NOMO-1 (cell line): Measurements from ENCODE around the gene OR13A1.
A peak's percentile ranks its signal among the peaks of the same experiment; 100 is the strongest.
"Not testable (repeated sequence)": the region's sequence is repeated elsewhere in the genome, so short reads cannot be mapped to it uniquely, and the experiment has no call there.

Source experiments
- DNase-seq, 2 experiments: peaks; one replicate each; lab custom pipeline; 2025; ENCODE audit not compliant: unreplicated experiment in 2 of 2; lab: John Stamatoyannopoulos, UW

Gene OR13A1

GRCh38 chr10:45315508-45315907, at the start of gene OR13A1:
Gene OR13A1 (minus strand): TSS chr10:45315608. CDS start chr10:45304422, 11,186 bp downstream.
- no peak for DNase-seq

- DNase-seq, result not testable (repeated sequence)
Measured at GRCh38 chr10:45361983-45362799, 46.8 kb upstream of the OR13A1 start.

- not testable (repeated sequence) for DNase-seq
Measured at GRCh38 chr10:45358961-45359360, 43.6 kb upstream of the OR13A1 start.

- DNase-seq, result no peak
Measured at GRCh38 chr10:45355494-45355893, 40.1 kb upstream of the OR13A1 start.

- peak in 1 of 2 experiments; percentile 72 for DNase-seq
Measured at GRCh38 chr10:45354261-45354660, 38.9 kb upstream of the OR13A1 start.

- DNase-seq, result no peak
Measured at GRCh38 chr10:45353186-45353585, 37.8 kb upstream of the OR13A1 start.

- DNase-seq, result not testable (repeated sequence)
Measured at GRCh38 chr10:45348196-45348765, 32.9 kb upstream of the OR13A1 start.

GRCh38 chr10:45347464-45347863, 32.1 kb upstream of the OR13A1 start:
- not testable (repeated sequence) for DNase-seq

GRCh38 chr10:45346652-45347335, 31.4 kb upstream of the OR13A1 start:
- not testable (repeated sequence) for DNase-seq

GRCh38 chr10:45340420-45340819, 25.0 kb upstream of the OR13A1 start:
- DNase-seq, result not testable (repeated sequence)

GRCh38 chr10:45339894-45340293, 24.5 kb upstream of the OR13A1 start:
- no peak for DNase-seq

GRCh38 chr10:45331824-45332223, 16.4 kb upstream of the OR13A1 start:
- not testable (repeated sequence) for DNase-seq

- DNase-seq, result not testable (repeated sequence)
Measured at GRCh38 chr10:45326864-45327263, 11.5 kb upstream of the OR13A1 start.

GRCh38 chr10:45325116-45325515, 9.7 kb upstream of the OR13A1 start:
- no peak for DNase-seq

- no peak for DNase-seq
Measured at GRCh38 chr10:45319702-45320101, 4.3 kb upstream of the OR13A1 start.

GRCh38 chr10:45313264-45313873, 2.0 kb downstream of the OR13A1 start:
- DNase-seq, result no peak

GRCh38 chr10:45308707-45309106, 6.7 kb downstream of the OR13A1 start:
- peak in 1 of 2 experiments; percentile 12 for DNase-seq

- DNase-seq, result no peak
Measured at GRCh38 chr10:45302573-45302972, 12.8 kb downstream of the OR13A1 start.

GRCh38 chr10:45298341-45298955, 17.0 kb downstream of the OR13A1 start:
- DNase-seq, result peak; percentile 20 to 49

GRCh38 chr10:45294681-45295080, 20.7 kb downstream of the OR13A1 start:
- DNase-seq, result no peak

- DNase-seq, result no peak
Measured at GRCh38 chr10:45286980-45287379, 28.4 kb downstream of the OR13A1 start.
